Tibial artery (tissue), 4 donors: Measurements from ENCODE around the gene APLP2.

Source experiments
- DNase-seq, 2 donors: peaks; one replicate each; pipeline ENCODE4 v3.0.0-alpha.2; 2019
- H3K27ac ChIP-seq, 2 donors: fragments of 200-600 bp; sonication (generic) in 1 of 2; 1 replicate in 1 of 2; 2 replicates in 1 of 2; pipeline ENCODE4 v1.5.1; 2018 to 2019; ENCODE audit warnings: mild to moderate bottlenecking in 1 of 2
- H3K27me3 ChIP-seq, 2 donors: fragments of 200-600 bp; sonication (generic) in 1 of 2; one replicate each; pipeline versions ENCODE4 v1.5.1 to v1.6.0; 2016 to 2019
- H3K36me3 ChIP-seq, 3 donors: fragments of 200-600 bp; sonication (generic) in 2 of 3; one replicate each; pipeline ENCODE4 v1.5.1; 2016 to 2019; ENCODE audit warnings: mild to moderate bottlenecking in 2 of 3
- H3K4me1 ChIP-seq, 4 donors: fragments of 200-600 bp; sonication (generic) in 2 of 4; 1 replicate in 3 of 4; 2 replicates in 1 of 4; pipeline ENCODE4 v1.5.1; 2016 to 2019
- H3K4me3 ChIP-seq, 2 donors: fragments of 200-600 bp; sonication (generic) in 1 of 2; 1 replicate in 1 of 2; 2 replicates in 1 of 2; pipeline ENCODE4 v1.5.1; 2018 to 2019; ENCODE audit warnings: mild to moderate bottlenecking in 2 of 2
- H3K9me3 ChIP-seq, 3 donors: fragments of 200-600 bp; sonication (generic) in 1 of 3; one replicate each; pipeline ENCODE4 v1.5.1; 2016 to 2019
- CTCF ChIP-seq, 2 experiments: fragments of 200-600 bp in 1 of 2; fragments of 450-650 bp in 1 of 2; IDR thresholded peaks; one replicate each; pipeline ENCODE4 v1.5.1; 2017 to 2019; ENCODE audit warnings: antibody characterized with exemption in 2 of 2, mild to moderate bottlenecking in 1 of 2, moderate library complexity in 1 of 2
- intact Hi-C: fragments of 100-400 bp; cut with DNase I; formaldehyde crosslinking; loops from one replicate; pipeline ENCODE4 v1.15.0; 2023; ENCODE audit warnings: low total_unique reads

APLP2 gene

GRCh38 chr11:130137999-130138398, 68.3 kb downstream of the APLP2 start:
- Histone ChIP-seq H3K4me3 (no peak overlapping the region), H3K36me3 (peaks cover 63 to 93% (median 76%) of the 10 kb centered on the region in 3 donors), H3K27me3 (no peaks in the 10 kb centered on the region), H3K27ac (no peak overlapping the region), H3K4me1 (peaks cover 0 to 4% (median 0%) of the 10 kb centered on the region in 4 donors), H3K9me3 (no peaks in the 10 kb centered on the region)
- DNase-seq: no peak
- no peak for TF ChIP-seq CTCF (IDR thresholded peaks at IDR 0.05)
- intact Hi-C loops: no loop called here

- DNase-seq: no peak
- Histone ChIP-seq H3K9me3 (no peaks in the 10 kb centered on the region), H3K4me3 (no peak overlapping the region), H3K4me1 (peaks cover 0 to 4% (median 0%) of the 10 kb centered on the region in 4 donors), H3K36me3 (peaks cover 63 to 93% (median 76%) of the 10 kb centered on the region in 3 donors), H3K27me3 (no peaks in the 10 kb centered on the region), H3K27ac (no peak overlapping the region)
- no peak for TF ChIP-seq CTCF (IDR thresholded peaks at IDR 0.05)
- intact Hi-C loops: no loop called here
Observed at GRCh38 chr11:130139401-130139800, 69.7 kb downstream of the APLP2 start.

- no peak for TF ChIP-seq CTCF (IDR thresholded peaks at IDR 0.05)
- no peaks in the 10 kb centered on the region for H3K27me3 ChIP-seq
- no peak for DNase-seq
- intact Hi-C loops: no loop called here
- no peak overlapping the region for H3K4me3 ChIP-seq
- H3K4me1 ChIP-seq: peaks cover 0 to 4% (median 0%) of the 10 kb centered on the region in 4 donors
- H3K36me3 ChIP-seq: peaks cover 57 to 89% (median 68%) of the 10 kb centered on the region in 3 donors
- H3K27ac ChIP-seq: no peak overlapping the region
- no peaks in the 10 kb centered on the region for H3K9me3 ChIP-seq
Observed at GRCh38 chr11:130141561-130142341, 72.1 kb downstream of the APLP2 start.

- Histone ChIP-seq H3K27ac (no peak overlapping the region), H3K9me3 (no peaks in the 10 kb centered on the region), H3K27me3 (no peaks in the 10 kb centered on the region), H3K4me3 (no peak overlapping the region), H3K36me3 (peaks cover 56 to 79% (median 62%) of the 10 kb centered on the region in 3 donors), H3K4me1 (peaks cover 0 to 4% (median 0%) of the 10 kb centered on the region in 4 donors)
- TF ChIP-seq CTCF (IDR thresholded peaks at IDR 0.05): no peak
- intact Hi-C loops: no loop called here
- DNase-seq: no peak
Observed at GRCh38 chr11:130144141-130144540, 74.4 kb downstream of the APLP2 start.

- DNase-seq: peak in 1 of 2 donors; percentile 9
- H3K27ac ChIP-seq: no peak overlapping the region
Observed at GRCh38 chr11:130144861-130145281, 75.2 kb downstream of the APLP2 start.

More at GRCh38 chr11:130144861-130145281, 75.2 kb downstream of the APLP2 start:
- intact Hi-C loops: no loop called here
- Histone ChIP-seq H3K4me1 (peaks cover 0 to 4% (median 0%) of the 10 kb centered on the region in 4 donors), H3K27me3 (no peaks in the 10 kb centered on the region), H3K9me3 (no peaks in the 10 kb centered on the region), H3K36me3 (peaks cover 51 to 72% (median 59%) of the 10 kb centered on the region in 3 donors), H3K4me3 (no peak overlapping the region)
- TF ChIP-seq CTCF (IDR thresholded peaks at IDR 0.05): no peak
